HL-60/S4 (cell line): ENCODE data around the gene ARHGEF10L.

Experiments used
- in situ Hi-C: fragments of 300-500 bp; cut with MboI; formaldehyde crosslinking; loops from 2 replicates; pipeline ENCODE4 v1.14.3; 2022; ENCODE audit warnings: low sequenced_read_pairs

Gene ARHGEF10L

DNA sequence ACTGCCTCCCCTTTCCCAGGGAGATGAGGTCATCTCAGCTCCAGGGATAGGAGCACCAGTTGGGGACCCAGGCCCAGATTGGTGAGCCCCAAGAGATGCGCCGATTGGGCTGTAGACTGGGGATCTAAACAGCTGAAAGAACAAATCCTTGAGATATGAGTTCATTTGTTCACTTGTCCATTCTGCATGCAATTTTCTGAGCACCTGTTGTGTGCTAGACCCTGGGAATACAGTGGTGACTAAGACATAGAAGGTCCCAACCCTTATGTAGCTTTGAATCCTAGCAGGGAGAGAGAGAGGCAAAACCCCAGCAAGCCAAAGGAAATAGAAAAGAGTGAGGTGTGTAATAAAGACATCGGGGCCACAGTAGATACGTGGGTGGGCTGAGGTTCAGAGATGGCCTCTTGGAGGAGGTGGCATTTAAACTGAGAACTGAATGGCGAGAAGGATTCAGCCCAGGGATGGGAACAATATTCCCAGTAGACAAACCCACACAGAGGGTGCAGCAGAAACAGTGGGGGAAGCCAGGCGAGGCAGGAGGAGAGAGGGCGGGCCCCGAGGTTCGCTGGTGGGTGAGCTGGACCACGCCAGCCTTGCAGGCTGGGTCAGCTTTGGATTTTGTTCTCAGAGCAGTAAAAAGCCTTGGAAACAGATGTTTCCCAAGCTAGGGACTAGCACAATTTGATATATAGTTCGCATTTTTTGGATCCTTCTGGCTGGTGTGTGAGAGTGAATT, 110.0 kb downstream of the ARHGEF10L start:
- in situ Hi-C loops: no loop called here

DNA sequence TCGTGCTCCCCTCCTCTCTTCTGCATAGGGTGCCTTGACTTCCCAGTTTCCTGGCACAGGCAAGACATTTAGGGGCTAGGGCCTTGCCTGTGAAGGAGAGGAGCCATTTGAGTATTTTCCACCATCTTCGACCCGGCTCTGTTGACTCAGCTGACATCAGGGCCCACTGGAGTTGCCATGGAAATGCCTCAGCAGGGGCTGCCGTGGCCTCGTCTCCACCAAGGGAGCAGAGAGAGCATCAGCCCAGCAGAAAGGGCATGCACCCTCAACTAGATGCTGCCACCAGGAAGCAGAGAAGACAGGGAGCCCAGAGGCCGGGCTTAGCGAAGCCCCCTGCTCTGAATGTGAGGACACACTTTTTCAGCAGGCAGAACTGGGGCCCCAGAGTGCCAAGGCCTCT, 113.8 kb downstream of the ARHGEF10L start:
- in situ Hi-C loops: no loop called here

DNA sequence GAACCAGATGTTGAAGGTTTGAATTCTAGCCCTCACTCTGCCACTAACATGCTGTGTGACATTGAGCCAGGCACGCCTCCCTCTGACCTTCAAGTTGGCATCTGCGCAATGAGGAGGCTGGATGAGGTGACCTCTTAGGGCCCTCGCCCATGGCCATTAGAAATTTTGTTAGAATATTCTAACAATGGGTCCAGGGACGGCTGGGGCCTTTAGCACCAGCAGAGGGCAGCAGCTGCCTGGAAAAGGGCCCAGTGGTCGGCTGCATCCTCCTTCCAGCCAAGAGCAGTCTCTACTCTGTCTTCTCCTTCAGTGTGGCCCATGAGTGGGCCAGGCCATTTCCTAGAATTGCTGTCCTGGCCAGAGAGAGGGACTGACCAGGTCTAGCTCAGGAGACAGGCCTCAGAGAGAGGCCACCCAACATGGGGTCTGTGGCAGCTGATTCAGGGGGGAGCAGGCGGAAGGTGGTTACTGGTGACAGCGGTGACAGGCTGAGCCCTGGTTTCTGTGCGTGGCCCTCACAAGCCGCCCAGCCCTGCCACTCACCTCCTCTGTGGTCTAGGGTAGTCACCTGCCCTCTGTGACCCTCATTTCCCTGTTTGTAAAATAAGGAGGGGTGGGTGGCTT, 114.3 kb downstream of the ARHGEF10L start:
- in situ Hi-C loops: no loop called here

DNA sequence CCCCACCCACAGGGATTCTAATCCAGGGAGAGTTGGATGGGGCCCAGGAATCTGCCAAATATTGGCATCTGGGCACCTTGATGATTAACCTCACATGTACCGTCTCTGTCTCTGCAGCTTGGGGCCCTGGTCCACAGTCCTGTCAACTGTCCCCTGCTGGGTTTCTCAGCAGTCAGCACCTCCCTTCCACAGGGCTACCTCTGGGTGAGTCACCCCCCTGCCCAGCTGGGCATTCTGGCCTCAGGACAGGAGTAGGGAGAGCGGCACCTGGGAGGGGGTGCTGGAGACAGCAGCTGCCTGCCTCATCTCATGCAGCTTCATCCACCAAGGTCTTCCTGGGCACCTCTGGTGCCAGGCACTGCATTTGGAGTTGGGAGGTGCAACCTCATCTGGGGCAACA, 115.0 kb downstream of the ARHGEF10L start:
- in situ Hi-C loops: no loop called here

DNA sequence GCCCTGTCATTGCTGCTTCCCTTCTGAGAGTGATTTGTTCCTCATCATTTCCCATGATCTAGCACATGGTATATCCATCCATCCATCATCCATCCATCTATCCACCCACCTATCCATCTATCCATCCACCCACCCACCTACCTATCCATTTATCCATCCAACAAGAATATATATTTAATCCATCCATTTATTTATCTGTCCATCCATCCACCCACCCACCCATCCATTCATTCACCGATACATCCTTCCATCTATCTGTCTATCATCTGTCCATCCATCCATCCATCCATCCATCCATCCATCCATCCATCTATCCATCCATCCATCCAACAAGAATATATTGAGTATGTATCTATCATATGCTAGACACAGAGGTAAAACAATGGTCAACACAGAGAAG, 115.7 kb downstream of the ARHGEF10L start:
- in situ Hi-C loops: no loop called here

DNA sequence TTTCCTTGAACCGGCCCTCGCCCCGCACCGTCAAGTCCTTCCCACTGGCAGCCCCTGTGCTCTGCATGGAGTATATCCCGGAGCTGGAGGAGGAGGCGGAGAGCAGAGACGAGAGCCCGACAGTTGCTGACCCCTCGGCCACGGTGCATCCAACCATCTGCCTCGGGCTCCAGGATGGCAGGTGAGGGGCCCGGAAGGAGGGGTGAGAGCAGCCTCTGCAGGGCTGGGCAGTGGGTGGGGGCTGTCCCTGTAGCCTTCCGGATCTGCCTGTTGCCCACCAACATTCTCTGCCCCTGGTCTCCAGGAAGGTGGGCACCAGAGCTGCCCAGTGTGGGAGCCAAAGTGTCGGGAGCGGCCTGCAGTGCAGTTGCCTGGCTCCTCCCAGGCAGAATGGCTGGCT, 116.4 kb downstream of the ARHGEF10L start:
- in situ Hi-C loops: no loop called here

DNA sequence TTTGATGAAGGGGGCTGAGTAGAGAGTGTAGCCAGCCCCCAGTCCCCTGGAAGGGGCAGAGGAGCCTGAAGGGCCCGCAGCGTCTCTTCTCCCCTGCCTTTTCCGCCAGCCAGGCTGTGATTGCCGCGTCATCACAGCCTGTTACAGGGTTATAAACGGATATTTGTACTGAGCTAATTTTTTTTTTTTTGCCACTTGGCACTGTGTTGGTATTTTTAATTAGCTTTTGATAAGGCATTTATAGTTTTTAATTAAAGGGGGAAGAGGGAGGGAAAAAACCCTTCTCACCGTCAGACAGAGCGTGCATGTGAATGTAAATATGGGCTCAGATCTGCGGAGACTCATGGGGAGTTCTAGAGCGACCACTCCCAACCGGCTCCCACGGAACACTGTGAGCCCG, 117.9 kb downstream of the ARHGEF10L start:
- in situ Hi-C loops: no loop called here

DNA sequence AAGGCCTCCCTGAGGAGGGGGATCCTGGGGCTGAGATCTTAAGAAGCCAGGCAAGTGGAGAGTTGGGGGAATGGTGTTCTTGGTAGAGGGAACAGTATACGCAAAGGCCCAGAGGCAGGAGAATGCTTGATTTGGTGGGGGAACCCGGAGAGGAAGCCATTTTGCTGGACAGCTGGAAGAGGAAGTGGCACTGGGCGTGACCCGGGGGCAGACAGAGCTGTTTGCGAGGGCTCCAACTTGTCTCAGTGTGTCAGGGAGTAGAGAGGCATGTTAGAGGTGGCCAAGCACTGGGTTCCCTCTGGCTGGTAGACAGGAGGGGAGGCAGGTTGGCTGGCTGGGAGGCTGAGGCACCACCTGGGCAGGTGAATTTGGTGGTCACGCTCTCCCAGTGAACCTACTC, 119.3 kb downstream of the ARHGEF10L start:
- in situ Hi-C loops: no loop called here

DNA sequence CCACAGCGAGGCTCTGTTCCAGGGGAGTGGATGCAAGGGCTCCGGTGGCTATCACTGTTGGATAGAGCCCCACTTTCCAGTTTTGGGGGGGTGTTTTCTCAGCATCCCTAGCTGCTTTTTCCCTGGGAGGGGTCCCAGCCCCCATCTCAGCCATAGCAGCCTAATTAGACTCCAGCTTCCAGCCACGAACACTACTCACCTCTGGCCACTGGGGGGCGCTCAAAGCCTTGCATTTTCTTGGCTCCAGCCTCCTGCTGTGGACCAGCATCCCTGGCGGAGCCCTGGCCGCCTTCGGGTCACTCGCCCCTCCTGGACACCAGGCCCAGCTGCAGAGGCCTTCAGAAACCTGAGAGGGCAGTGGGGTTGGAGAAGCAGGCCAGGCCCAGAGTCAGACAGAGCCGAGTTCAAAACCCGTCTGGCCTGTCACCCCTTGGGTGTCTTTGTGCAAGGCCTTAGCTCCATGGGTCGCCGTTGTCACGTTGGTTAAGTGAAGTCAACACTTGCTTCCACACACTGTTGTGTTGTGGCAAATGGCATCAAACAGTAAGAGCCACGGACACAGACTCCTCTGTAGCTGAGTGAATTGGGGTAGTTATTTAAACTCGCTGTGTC, 122.2 kb downstream of the ARHGEF10L start:
- in situ Hi-C loops: no loop called here

DNA sequence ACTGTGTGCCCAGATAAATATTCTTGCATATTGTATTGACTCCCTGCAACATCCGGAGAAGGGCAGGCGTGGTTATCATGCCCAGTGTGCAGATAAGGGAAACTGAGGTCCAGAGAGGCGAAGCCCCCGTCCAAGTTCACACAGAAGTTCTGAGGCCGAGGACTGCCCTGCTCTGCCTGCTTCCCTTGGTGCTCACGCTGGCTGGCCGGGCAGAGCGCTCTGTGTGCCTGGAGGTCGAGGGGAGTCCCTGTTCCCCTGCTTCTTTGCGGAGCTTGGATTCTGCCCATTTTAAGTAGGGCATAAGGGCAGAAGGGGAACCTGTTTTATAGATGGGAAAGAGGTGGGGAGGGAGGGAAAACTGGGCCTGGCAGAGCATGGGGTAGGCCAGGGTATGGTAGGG, 122.8 kb downstream of the ARHGEF10L start:
- in situ Hi-C loops: no loop called here

DNA sequence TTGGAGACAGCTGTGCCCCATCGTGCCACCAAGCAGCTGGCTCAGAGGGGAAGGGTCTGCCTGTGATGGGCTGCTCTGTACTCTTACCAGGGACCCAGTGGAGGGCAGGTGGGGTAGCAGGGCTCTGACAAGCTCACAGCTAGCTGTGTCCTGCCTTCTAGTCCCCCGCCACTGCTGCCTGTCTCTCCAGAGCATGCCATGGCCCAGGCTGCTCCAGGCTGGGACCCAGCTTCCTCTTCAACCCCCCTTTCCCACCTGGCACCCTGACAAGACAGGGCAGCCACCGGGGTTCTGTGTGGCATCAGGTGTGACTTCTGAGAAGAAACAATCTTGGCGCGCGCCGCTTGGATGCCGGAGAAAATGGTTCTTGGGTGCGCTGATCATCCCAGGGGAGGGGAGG, 123.3 kb downstream of the ARHGEF10L start:
- in situ Hi-C loops: no loop called here

DNA sequence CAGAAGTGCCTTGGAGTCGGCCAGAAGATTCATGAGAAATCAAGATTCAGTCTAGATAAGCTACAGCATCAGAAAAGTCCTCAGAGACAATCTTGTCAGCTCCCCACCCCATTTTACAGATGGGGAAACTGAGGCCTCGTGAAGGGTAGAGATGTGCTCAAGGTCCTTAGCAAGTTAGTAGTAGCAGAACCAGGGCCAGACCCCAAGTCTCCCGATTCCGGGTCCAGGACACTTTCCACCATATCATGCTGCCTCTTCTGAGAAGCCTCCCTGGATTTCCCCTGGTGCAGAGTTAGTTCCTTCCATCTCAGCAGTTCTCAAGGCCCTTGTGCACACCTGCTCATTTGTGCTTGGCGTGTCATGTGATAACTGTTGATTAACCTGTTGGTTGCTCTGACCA, 124.1 kb downstream of the ARHGEF10L start:
- in situ Hi-C loops: no loop called here

DNA sequence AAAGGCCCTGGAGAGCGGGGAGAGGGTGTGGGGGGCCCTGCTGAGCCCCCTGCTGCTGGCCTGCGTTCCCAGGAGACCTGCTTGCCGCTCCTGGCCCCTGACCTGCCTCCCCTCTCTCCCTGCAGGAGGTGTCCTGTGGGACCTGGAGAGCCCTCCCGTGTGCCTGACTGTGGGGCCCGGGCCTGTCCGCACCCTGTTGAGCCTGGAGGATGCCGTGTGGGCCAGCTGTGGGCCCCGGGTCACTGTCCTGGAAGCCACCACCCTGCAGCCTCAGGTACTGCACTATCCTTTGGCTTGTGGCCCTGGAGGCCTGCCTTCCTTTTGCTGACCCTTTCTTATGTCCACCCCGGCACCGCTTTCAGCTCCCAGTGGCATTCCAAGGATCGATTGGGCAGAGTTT, 124.8 kb downstream of the ARHGEF10L start:
- in situ Hi-C loops: no loop called here

DNA sequence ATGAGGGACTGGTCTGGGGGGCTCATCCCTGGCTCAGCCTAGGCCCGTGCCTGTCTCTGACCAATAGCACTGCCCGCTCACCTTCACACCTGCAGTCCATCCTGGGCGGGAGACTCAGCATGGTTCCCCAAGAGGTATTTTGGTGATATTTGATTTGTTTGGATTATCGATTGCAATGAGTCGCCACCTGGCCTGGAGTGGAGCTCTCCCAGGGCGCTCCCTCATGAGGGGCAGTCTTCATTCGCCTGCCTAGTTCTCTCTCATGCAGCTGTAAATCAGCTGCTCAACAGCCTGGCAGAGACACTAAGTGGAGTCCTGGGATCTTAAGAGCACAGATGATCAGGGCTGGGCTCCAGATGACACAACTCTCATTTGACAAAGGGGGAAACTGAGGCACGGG, 125.6 kb downstream of the ARHGEF10L start:
- in situ Hi-C loops: no loop called here

DNA sequence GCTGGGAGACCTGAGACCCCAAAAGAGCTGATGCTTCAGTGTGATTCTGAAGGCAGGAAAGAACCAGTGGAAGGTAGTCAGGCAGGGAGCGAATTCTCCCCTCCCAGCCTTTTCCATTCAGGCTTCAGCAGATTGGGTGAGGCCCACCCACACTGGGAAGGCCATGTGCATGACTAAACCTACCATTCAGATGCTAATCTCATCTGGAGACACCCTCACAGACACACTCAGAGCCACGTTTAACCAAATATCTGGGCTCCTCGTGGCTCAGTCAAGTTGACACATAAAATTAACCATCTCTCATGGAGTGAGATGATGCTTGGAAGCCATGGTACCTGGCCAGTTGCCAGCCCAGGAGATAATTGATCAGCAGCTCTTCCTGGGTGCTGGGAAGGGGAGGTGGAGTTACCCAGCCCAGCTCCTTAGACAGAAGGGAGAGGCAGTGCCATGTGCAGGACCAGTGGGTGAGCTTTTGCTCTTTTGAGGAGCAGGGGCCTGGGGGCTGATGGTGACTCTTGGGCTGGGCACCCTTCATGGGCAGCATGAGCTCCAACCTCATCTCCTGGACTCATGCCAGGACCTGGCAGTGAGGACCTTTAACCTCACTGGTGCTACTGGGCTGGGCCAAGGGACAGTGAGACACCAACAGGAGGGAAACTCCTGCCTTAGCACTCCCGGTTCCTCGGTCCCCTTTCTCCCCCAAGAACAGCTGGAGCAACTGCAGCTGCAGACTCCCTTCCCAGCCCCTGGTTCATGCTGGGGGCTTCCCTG, 126.6 kb downstream of the ARHGEF10L start:
- in situ Hi-C loops: no loop called here

DNA sequence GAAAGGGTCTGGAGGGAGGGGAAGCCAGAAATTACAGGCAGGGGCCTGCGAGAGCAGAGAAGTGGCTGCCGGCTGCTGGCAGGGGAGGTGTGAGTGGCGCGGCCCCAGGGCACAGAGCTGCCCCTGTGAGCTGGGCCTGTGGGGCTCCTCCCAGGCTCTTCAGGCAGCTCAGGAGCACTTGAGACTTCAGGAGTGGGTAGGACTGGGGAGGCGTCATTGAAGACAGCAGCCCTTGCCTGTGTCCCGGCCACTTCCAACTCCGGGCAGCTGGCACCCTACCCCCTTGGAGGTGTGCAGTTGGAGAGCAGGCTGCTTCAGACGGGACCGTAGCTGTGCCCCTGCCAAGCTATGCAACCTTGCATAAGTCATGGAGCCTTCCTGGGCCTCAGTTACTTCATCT, 128.1 kb downstream of the ARHGEF10L start:
- in situ Hi-C loops: no loop called here

DNA sequence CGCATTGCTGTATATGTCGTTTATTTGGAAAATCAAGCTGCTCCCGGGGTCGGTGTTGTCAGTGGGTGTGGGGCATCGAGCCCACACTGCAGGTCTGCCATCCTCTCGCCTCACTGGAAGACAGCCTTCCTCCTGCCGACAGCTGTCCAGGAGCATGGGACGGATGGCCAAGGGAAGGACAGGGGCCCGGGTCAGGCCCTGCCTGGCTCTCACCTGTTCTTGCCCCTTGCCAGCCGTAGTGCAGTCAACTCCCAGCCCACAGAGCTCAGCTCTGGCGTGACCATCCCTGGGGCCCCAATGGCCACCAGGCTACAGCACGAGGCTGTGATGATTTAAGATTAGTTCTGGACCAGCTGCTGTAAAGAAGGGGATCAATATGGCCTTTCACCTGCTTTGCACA, 128.7 kb downstream of the ARHGEF10L start:
- in situ Hi-C loops: no loop called here

DNA sequence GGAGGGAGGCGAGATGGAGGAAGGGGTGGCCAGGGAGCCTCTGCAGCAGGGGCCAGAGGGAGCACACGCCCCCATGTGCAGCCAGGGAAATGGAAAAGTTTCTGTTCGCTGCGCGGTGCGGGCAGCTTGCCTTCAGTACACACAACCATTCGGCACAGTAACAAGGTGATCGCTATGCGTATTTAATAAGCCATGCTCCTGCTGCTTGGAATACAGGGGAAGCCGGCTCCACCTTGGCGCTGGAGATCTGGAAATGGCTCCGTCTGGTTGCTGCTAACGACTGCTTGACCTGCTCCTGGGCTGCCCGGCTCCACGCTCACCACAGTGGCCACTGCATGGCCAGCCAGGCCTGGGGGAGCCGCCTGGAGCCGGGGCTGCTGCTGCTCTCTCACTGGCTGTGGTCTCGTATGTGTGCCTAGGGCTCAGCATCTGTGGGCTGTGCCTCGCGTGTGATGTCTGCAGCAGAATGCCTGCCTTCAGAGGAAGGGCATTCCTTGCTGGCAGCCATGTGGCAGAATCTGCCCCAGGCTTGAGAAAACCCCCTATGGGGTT, 129.2 kb downstream of the ARHGEF10L start:
- in situ Hi-C loops: no loop called here

DNA sequence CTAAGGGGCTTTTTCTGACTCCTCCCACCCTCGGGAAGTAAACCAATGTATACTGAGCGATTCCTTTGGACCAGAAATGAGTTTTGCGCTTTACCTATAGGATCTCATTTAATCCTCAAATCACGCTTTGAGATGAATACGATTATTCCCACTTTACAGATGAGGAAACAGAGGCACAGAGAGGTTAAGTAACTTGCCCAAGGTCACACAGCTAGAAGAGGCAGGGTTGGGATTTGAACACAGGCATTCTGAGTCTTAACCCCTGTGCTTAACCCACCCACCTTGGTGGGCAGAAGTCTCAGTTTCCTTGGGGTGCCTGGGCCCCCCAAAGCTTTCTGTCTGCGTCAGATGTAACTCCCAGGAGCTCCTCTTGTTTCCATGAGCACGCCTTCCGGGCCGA, 129.8 kb downstream of the ARHGEF10L start:
- in situ Hi-C loops: no loop called here

DNA sequence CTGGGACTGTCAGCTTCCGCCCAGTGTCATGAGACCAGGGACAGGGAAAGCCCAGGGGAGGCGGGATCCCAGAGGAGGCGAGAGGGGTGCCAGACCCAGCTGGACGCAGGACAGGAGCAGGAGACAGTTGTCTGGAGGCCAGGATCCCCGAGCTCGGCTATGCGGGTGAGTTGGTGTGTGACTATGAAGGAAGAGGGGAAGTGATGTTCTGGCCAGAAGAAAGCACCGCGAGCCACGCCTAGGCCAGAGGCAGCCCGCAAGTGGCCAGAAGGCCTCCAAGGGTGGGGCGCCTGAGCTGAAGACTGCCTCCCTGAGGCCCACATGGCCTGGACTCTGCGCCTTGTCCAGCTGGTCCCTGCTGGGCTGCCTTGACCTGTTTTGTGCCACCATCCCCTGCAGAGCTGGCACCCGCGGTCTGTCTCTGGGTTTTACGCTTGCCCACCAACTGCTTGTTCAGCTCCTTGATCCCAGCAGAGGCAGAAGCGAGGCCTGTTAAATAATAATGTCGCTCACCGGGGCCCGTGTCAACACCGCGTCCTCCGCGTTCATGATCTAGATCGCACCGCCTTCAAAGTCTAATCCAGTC, 130.5 kb downstream of the ARHGEF10L start:
- in situ Hi-C loops: no loop called here
